Measurements from ENCODE around the gene NKAIN4.

NKAIN4 gene

DNA sequence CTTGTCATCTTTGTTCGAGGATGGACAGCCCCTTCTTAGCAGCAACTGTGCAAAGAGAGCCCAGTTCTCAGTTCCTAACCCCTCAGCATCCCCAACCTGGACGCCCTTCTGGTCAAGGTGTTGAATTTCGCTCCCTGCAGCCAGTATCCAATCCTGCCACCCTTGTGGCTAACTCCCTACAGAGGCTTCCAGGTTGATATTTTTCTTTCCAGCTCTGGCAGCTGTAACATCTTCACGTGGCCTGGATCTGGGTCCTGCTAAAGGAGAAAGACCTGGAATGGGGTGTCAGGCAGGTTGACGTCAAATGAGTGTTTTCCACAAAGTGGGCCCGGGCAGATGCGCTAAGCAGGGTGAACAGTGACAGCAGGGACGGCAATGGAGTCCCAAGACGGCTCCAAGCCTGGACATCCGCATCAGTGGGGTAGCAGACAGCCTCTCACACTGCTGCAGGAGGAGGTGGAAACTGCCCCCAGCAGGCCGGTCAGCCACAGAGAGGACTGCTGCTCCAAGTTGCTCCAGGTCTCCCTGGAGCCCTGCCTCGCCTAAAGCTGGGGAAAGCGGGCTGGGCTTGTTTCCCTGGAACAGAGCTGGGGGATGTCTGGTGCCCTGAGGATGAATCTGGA lies 37.3 kb downstream of the NKAIN4 start:
- DNase-seq, result no peak

DNA sequence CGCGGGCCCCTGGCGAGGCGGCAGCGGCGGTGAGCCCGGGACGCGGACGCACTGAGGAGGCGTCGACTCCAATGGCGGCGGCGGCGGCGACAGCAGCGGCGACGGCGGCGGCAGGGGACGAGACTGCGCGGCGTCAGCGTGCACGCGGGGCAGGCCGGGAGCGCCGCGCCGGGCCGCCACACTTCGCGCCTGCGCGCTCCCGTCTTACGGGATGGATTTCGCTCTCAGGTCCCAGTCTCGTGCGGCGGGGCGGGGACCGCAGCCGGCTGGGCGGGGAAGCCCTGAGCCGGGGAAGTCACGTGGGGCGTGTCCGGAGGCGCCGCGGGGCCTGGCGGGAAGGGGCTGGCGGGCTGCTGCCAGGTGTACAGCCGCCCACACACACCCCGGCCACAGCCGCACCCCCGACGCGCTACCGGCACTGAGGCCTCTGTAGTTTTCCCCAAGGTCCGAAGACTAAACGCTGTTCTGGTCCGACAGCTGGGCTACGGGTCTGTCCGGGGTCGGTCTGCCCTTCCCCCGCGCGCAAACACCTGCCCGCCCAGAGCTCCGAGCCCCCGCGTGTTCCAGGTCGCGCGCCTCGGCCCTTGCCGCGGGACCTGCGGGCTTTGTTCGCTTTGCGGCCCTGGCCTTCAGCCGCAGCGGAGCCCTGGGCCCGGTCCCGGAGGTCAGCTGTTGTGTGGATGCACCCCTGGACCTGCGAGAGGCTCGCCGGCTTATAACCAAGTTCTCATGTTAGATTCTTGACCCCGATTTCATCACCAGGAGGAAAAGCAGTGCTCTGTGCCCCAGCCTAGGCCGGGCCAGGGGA lies 38.0 kb downstream of the NKAIN4 start, which contains the start of gene YTHDF1:
TSS of gene YTHDF1 (minus strand) at position 91 of the 808 bp plus-strand sequence. CDS start 239 bp downstream, outside the sequence.
- peak; percentile 79 for DNase-seq

DNA sequence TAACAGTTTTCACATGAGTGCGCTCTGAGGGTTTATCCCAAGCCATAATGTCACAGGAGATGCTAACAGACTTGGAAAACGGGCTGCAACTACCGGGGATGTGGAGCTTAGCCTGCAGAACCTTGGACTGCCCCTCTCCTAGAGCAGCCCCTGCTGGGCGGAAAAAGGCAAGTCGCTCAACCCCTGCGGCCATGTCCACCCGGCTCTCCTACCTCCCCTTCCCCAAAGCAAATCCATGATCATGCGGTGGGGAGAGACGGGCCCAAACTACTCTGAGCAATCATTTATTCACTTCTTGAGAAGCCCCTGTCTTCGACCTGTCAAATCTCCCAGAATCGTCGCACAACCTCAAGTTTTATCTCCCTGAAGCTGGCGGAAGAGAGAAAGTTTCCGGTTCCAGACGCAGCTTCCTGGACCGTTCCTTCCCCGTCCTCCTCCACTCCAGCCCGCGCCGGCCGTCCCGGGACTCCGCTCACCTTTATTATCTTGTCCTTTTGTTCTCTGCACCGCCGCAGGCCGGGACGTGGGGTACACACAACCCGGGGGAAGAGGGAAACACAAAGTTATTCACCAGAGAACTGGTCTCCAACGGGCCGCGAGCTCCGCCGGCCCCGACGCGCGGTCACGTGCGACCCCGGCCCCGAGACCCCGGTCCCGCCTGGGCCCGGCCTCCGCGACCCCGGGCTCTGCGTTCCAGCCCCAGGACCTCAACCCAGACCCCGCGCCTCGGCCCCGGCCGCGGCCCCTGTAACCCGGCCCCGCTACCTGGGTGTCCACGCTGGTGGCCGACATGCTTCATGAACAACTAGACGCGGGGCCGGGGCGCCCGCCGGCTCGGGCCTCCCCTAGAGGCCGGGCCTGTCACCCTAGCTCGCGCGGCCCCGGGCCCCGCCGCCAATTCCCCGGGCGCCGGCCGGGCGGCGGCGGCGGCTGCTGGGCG lies 38.9 kb downstream of the NKAIN4 start:
- DNase-seq, result peak; percentile 9

DNA sequence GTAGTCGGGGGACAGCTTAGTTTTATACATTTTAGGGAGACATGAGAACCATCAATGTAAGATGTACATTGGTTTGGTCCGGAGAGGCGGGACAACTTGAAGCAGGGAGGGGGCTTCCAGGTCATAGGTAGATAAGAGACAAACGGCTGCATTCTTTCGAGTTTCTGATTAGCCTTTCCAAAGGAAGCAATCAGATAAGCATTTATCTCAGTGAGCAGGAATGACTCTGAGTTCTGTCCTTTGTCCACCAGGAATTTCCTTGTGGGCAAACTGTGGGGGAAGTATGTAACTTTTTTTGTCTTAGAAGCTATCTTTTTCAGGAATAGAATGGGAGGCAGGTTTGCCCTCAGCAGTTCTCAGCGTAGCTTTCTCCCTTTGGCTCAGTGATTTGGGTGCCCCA lies 39.7 kb downstream of the NKAIN4 start:
- DNase-seq, result no peak

DNA sequence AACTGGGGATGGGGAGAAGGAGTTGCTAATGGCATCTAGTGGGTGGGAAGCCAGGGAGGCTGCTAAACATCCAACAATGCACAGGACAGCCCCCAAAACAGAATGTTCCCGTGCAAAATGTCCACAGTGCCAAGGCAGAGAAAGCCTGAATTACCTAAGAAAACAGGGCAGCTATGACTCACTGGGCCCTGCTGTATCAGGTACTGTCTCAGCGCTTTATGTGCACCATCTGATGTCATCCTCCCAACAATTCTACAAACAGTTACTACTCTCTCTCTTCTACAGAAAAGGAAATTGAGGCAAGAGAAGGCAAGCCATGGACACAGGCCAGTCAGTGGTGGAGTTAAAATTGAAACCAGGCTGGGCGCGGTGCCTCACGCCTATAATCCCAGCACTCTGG lies 41.5 kb downstream of the NKAIN4 start:
- DNase-seq, result no peak

DNA sequence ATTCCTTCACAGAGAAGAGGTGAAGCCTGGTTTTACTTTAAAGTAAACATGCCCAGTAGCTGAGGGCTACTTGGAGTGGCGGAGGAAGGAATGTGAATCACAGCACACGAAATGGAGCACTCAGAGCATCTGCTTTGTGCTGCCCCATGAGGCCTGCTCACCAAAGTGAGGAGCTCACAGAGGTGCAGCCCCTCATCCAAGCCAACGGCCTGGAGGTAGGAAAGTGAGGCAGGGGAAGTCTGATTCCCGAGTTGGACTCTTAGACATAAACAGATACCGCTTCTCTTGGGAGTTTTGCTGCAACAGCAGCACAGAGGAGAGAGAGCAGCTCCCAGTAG lies 41.9 kb downstream of the NKAIN4 start:
- no peak for DNase-seq

DNA sequence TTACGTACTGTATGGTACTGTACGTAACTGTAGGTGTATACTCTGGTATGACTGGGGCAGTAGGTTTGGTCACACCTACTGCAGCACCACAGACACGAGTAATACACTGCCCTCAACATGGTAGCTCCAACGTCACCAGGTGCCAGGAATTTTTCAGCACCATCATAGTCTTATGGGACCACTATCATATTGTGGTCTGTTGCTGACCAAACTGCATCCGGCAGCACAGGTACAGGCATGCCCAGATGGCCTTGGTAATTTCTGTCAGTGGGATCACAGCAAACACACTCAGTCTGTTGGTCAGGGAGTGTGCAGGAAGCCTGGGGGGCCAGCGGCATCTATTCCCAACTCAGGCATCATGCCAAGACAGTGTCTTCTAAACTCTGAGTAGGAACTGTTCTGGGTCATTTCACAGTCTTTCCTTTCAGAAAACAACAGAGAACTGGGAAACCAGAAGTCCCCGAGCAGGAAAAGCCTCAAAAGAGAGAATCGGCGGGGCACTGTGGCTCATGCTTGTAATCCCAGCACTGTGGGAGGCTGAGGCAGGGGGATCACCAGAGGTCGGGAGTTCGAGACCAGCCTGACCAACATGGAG lies 44.2 kb downstream of the NKAIN4 start:
- no peak for DNase-seq

DNA sequence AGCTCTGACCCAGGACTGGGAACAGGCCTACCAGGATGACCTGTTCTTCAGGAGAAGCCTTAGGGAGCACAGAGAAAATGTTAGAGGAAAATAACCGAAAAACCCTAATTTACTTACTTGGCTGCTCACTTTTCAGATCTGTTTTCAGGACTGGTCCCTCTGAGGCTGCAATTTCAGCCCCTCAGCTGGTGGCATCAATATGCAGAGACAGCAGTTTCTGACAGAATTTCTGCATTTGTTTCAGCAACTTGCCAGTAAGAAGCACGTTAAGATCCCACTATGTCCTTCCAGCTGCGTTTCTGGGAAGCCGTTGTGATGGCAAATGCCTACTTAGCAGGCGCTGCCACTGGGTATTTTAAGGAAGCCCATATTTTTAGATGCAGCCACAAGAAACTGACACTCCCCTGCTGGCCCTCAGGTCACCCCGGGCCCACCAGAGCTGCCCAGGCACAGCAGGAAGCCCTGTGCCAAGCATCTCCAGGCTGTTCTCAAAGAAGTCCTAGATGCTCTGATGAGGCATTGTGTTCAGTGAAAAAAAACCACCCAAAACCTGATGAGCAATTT lies 45.8 kb downstream of the NKAIN4 start:
- no peak for DNase-seq

DNA sequence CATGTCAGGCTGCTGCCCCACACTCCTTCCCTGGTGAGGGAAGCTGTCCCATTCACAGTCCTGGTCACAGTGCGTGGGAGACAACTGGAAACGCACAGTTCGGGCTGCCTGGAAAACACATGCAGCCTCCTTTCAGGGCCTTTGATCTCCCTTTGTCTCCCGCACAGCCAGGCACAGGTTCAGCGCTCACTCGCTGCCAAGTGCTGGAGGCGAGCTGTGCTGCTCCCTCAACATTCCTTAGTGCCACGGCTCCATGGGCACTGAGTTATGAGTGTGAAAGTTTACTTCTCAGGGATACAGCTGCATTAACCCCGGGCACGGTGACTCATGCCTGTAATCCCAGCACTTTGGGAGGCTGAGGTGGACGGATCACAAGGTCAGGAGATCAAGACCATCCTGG lies 47.4 kb downstream of the NKAIN4 start:
- DNase-seq, result no peak

DNA sequence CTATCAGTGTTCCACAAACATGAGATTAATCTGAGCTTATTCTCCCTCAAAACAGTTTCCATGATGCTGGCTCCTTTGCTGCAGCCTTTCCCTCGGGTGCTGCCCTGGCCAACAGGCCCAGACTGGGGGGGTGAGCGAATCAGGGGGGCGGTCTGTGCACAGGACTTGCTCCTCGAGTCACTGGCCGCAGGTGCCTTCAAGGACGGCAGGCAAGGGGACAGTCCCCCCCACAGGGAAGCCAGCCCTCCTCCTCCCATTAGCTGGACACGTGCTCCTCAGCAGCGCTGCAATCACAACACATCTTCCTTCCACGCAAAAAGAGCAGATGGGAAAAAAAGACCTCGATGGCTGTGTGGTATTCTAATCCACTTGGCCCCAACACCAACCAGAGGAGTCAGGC lies 48.4 kb downstream of the NKAIN4 start:
- no peak for DNase-seq

DNA sequence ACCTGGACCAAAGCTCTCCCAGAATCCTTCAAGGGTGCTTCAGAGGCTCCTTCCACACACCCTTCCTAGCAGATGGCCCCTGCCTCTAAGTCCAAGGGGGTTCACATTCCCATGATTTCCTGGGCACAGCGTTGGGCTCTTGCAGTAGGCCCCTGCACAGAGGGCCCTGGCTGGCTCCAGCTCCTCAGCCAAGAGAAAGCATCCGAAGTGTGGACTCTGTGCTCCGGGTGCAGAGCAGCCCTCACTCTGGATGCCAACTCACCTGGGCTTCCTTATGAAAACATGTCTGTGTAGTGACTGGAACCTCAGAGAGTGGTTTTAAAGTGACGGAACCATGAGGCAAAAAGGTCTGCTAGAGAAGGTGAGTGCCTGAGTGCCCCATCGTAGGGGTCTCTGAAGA lies 49.9 kb downstream of the NKAIN4 start:
- no peak for DNase-seq

DNA sequence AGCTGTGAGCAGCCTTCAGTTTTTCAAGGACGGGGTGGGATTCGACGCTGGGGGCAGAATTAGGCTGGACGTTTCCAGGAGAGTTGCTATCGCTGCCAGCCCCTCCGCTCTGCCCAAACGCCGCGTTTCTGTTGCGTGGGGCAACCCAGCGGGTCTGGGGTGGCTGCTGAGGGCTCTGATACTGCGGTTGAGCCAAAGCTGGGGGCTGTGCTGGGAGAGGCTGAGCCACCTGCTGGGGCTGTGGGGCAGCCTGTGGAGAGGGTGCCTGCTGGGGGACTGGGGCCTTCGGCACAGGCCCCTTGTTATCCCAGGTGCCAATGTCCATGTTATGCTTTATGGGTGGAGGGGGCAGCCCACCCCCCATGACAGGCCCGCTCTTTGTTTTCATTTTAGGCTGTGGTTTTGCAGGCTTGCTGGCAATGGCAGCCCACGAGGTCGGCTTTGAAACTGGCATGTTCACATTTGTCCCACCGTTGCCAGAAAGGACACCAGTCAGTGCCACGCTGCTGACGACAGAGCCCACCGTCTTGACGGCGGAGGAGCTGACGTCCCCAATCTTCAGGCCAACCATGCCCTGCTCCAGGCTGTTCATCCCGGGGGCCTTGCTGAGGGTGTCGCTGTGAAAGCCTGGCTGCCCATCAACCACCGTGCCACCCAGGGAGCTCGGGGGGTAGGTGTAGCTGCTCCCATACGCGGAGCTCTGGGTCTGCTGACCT lies 51.3 kb downstream of the NKAIN4 start:
- no peak for DNase-seq

DNA sequence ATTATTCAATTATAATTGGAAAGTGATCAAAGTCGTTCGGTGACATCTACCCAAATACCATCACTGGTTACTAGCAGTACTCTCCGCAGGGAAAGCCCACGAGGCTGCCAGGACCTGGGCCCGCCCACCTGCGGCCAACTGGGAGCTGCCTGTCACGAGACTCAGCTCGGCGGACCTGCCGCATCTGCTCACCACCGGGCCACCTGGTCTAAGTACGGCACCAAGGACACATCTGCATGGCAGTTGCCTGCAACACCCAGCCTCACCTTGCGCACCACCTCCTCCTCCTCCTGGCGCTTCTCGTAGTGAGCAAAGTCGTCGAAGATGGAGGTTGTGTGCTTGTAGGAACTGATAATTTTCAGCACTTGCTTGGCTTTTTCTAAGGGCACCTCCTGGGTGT lies 52.2 kb downstream of the NKAIN4 start:
- no peak for DNase-seq

DNA sequence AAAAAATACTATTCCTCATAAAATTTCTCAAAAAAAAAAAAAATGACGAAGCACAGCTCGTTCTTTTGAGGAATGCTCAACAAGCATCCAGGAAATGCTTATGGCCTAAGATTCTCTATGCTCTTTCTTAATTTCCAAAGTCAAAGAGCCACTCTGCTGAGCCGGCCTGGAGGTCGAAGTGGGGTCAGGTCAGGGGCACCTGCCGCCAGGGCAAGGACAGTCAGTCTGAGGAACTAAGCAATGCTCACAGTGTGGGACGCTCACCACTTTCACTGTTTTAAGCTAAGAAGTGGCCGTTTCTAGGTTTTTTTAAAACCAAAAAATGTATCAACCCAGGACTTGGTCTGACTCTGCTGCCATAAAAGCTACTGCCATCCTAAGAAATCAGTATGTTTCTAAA lies 55.7 kb downstream of the NKAIN4 start:
- no peak for DNase-seq

DNA sequence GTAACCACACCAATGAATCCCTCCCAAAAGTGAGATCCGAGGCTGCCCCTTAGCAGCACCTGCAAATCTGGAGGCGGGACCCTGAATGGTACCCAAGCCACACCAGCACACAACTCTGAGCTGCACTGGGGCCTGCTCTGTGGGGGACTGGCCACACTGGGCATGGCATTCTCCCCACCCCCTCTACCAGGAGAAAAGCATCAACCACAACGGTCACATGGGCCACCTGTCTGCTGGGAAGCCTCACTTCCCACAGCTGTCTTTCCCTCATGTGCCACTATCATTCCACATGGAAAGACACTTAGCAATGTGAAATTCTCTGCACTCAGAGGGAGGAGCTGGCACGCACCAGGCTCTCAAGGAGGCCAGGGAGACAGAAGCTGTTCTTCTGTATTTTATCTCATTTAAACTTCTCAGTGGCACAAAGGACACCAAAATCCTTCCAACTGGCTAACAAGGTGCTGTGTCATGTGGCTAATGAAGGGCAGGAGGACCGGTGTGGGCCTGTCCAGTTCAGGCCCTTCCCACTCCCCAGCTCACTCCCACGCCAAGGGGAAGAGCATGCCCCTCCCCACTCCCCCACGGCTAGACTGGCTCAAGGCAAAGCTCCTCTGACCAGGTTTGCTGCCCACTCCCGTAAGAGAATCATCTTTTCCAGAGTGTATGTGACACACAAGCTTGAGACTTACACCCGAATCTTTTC lies 57.3 kb downstream of the NKAIN4 start:
- no peak for DNase-seq

DNA sequence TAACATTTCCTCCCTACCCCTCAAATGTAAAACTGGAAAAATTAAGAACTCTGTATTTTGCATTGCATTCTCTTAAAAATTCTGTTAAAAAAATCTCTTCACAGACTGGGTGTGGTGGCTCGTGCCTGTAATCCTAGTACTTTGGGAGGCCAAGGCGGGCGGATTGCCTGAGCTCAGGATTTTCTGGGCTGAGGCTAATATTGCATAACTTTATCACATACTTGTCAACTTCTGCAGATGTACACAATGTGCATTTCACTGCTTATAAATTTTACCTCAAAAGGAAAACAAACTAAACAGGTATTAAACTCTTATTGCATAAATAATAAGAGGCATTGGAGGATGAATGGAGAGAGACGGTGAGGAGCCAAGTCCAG lies 59.5 kb downstream of the NKAIN4 start:
- no peak for DNase-seq

DNA sequence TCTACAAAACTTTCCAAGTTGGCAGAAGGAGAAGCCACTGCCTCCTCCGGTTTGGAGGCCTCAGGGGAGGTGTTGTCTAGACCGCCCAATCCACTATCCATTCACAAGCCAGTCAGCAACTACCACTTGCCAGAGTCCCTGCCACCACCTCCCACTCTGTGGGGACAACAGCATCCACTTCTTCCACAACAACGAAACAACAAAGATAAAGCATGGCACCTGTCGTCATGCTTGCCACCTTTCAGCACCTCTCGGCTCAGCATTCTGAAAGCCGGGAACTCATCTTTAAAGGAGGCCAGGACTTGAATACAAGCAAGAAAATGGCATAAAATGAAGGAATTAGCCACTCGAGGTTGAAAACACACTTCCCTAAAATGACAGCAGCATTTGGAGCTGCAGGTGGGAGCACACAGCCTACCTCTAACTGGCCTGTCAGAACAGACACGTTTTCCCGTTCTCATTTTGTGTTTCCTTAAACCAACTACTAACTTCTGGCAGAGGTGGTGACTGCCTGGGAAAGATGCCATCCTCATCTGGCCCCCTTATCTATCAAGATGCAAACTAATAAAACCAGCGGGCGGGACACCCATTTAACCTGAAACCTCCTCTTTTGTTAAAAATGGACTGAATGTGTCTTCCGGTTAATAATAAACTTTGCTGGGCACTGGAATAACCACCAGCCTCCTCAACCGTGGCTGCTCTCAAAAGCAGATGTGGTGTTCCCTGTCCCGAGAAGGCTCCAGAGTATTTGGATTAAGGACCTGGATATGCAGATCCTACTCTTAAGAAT lies 60.1 kb downstream of the NKAIN4 start:
- DNase-seq, result no peak

DNA sequence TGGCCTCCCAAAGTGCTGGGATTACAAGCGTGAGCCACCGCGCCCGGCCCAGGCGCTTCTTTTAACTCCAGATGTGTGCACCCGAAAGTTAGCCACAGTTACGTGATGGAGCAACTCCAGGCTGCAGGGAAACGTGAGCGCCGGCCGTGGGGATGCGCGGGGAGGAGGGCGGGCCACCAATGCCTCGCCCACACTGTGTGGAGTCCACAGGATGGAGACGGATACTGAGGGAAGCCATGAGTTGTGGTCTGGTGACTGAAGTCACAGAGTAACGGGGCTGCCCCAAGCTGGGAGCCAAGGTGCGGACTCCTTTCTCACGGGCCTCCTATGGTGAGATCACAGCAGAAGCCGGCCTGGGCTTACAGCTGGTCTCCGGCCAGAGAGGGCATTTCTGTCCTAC lies 61.5 kb downstream of the NKAIN4 start:
- no peak for DNase-seq

DNA sequence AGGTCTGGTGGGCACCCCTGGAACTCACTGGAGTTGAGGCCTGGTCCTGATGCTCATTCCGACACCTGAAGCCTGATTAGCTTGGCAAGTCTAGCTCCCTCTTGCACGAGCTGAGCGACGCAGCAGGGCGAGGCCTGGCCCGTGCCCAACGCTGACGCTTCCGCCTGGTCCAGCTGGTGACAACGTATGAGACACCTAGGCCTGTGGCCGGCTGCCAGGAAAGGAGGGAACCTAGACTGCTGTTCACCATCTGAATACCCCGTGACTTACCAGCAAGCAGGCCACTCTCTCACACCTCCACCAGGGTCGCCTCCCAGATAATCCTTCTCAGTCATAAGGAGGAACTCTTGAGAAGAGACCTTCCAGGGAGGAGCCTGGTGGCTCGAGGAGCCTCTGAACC lies 62.9 kb downstream of the NKAIN4 start:
- no peak for DNase-seq

DNA sequence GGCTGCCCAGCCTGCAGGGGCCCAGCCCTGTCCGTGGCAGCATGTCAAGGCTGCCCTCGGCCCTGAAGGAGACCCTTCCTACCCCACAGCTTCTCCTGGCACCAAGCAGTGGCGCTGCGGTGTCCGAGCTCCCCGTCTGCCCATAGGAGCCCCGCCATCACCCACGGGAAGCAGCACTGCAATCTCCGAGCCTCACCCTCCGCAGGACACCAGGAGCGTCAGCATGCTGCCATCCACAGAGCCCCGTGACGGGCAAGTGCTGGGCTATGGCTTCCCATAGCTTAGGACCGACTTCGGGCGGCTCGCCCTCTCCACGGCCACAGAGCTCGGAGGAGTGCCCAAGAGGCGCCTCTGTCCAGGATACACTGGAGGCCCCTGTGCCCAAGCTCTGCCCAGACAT lies 63.4 kb downstream of the NKAIN4 start:
- DNase-seq, result no peak

Data from GF-D8 (cell line).